LNCAP (cell line): ENCODE measurements around the gene SKOR1.

Experiments used
- CTCF ChIP-seq: fragments of 450-650 bp; IDR thresholded peaks from 2 replicates; pipeline ENCODE4 v1.5.1; 2017; ENCODE audit warnings: mild to moderate bottlenecking

Gene SKOR1

GRCh38 chr15:67781061-67781460, 44.2 kb upstream of the SKOR1 start:
- no peak for TF ChIP-seq CTCF

GRCh38 chr15:67781907-67782690, 43.2 kb upstream of the SKOR1 start:
- no peak for TF ChIP-seq CTCF

GRCh38 chr15:67782691-67782991, 42.7 kb upstream of the SKOR1 start:
- no peak for TF ChIP-seq CTCF

- no peak for TF ChIP-seq CTCF
These were observed 42.0 kb upstream of the SKOR1 start for GRCh38 chr15:67783303-67783702.

GRCh38 chr15:67784090-67784781, 41.1 kb upstream of the SKOR1 start:
- TF ChIP-seq CTCF: no peak

- TF ChIP-seq CTCF: no peak
These were observed 40.4 kb upstream of the SKOR1 start for GRCh38 chr15:67784856-67785430.

GRCh38 chr15:67785431-67785830, 39.9 kb upstream of the SKOR1 start:
- no peak for TF ChIP-seq CTCF
